ENCODE data around the gene MAP3K5.

DNA sequence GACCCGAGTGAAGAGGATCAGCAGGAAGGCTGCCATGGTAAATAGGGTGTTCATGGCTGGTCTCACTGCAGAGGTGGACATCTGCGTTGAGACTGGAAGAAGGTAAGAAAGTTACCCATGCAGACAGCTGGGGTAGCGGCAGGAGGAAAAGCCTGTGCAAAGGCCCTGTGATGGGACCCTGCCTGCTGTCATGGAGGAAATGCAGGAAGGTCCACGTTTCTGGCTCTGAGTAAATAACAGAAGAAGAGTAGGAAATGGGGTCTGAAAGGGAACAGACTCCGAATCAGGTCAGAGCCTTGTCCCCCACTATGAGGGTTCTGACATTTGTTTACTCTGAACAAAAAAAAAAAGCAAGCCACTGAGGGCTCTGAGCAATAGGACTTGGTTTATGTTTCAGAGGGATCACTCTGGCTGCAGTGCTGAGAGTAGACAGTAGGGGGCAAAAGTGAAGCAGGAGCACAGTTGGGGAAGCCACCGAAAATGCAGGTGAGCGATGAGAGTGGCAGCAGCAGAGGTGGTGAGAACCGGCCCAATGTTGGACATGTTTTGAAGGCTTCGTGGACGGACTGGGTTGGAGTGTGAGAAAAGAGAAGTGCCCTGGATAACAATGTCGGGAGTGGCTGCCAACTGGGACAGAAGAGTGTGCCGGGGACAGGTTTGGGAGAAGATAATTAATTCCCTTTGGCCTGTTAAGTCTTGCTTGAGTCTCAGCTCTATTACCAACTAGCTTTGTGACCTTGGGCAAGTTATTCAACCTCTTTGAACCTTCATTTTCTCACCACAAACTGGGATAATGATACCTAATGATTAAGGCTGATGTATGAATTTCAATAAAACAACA is 184.1 kb downstream of the MAP3K5 start:
- no peak for TF ChIP-seq GLIS3 (CRISPR knock-in tag; IDR thresholded peaks at IDR 0.05)
- TF ChIP-seq PPARA (CRISPR knock-in tag; IDR thresholded peaks at IDR 0.05; ENCODE audit: borderline replicate concordance): no peak
- TF ChIP-seq, protein P1, sequence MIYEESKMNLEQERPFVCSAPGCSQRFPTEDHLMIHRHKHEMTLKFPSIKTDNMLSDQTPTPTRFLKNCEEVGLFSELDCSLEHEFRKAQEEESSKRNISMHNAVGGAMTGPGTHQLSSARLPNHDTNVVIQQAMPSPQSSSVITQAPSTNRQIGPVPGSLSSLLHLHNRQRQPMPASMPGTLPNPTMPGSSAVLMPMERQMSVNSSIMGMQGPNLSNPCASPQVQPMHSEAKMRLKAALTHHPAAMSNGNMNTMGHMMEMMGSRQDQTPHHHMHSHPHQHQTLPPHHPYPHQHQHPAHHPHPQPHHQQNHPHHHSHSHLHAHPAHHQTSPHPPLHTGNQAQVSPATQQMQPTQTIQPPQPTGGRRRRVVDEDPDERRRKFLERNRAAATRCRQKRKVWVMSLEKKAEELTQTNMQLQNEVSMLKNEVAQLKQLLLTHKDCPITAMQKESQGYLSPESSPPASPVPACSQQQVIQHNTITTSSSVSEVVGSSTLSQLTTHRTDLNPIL (CRISPR knock-in tag; IDR thresholded peaks at IDR 0.05; ENCODE audit: low read depth): no peak
- TF ChIP-seq RARB (CRISPR knock-in tag; IDR thresholded peaks at IDR 0.05): no peak
- TF ChIP-seq ZFP3 (CRISPR knock-in tag; IDR thresholded peaks at IDR 0.05): no peak
